HG02938 (cell line): ENCODE measurements around the gene CHMP1B.

Experiments
- ATAC-seq: cut with Tn5 transposase; IDR thresholded peaks from one replicate; pipeline ENCODE4 v1.9.1; 2021; ENCODE audit warnings: mild to moderate bottlenecking, moderate library complexity; ENCODE audit not compliant: unreplicated experiment

CHMP1B gene

DNA sequence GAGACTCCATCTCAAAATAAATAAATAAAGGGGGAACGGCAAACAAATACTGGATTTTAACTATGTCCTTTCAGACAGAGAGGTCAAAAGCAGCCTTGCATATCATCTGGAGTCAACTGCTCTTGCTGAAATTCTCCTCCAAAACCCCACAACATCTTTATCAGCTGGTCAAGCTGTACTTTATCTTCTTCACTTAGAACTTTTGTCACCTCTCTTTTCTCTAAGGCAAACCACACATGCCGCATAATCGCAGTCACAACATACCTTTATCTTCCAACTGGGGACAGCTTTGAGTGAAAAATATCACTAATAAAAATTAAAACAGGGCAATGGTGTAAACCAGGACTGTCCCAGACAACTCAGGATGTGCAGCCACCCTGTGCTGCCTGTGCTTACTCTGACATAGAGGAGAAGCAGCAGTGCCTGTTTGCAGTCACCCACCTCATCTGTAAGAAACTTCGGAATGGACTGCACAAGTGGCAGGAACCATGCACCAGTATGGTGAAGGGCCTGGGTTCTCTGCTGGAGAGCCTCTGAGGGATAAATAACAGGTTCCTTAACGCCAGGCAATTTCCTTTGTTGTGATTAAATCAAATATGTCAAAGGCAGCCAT, 50.7 kb downstream of the CHMP1B start:
- ATAC-seq = no peak

DNA sequence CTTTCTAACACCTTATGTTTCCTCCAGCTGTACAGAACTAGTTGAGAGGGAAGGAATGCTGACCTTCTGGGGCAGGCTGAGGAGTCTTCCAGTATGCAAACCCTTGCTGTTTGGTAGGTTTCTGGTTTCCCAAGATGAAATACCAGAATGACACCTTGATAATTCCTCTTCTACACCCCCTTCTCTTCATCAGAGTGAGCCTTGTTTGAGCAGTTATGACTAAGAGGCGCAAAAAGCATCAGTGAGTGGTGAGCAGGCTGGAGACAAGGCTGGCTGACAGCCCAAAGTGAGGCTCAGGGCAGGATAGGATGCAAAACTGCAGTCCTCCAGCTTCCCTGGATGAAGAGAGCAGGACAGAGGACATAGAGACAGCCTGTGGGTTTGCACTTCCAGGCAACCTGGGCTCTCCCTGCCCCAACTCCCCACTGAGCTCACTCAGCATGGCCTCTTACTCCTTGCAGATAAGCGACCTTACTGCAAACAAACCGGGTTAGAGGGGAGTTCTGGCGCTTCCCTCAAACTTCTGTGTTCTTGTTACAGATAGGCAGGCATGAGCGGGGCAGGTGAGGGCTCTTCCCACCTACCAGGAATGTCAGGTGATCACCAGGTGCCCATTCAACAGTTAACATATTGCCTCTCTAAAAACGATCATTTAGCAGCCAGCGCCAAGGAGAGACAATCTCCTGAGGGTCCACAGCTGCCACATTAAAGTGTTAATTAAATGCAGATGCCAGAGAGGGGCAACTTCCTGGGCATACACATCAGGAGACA, 51.5 kb downstream of the CHMP1B start:
- ATAC-seq = no peak
